GM21786 (cell line): ENCODE data around the gene RERE.
"Not testable (repeated sequence)": the region's sequence is repeated elsewhere in the genome, so short reads cannot be mapped to it uniquely, and the experiment has no call there.

Experiments used
- ATAC-seq: cut with Tn5 transposase; IDR thresholded peaks from one replicate; pipeline ENCODE4 v1.9.1; 2021; ENCODE audit not compliant: unreplicated experiment

RERE gene

DNA sequence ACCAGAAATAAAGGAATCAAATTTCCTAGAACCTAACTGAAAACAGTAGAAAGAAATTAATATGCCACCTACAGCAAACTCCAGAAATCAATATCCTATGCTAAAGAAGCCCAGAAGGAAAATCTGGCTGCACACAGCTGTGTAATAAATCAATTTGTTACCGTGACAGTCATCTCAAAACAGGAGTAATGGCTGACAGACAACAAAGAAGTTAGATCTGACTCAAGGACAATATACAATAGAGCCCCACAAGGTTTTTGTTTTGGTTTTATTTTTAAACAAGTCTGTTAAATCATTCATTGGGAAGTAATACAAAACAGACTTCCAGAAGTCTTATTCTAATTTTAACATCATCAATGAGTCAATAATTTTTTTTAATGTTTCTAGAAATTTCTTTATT, 168.4 kb downstream of the RERE start:
- peak; percentile 59 for ATAC-seq

GRCh38 chr1:8646996-8647395, 170.4 kb downstream of the RERE start:
- no peak for ATAC-seq

- ATAC-seq = no peak
These were observed 171.3 kb downstream of the RERE start for GRCh38 chr1:8646189-8646588.

DNA sequence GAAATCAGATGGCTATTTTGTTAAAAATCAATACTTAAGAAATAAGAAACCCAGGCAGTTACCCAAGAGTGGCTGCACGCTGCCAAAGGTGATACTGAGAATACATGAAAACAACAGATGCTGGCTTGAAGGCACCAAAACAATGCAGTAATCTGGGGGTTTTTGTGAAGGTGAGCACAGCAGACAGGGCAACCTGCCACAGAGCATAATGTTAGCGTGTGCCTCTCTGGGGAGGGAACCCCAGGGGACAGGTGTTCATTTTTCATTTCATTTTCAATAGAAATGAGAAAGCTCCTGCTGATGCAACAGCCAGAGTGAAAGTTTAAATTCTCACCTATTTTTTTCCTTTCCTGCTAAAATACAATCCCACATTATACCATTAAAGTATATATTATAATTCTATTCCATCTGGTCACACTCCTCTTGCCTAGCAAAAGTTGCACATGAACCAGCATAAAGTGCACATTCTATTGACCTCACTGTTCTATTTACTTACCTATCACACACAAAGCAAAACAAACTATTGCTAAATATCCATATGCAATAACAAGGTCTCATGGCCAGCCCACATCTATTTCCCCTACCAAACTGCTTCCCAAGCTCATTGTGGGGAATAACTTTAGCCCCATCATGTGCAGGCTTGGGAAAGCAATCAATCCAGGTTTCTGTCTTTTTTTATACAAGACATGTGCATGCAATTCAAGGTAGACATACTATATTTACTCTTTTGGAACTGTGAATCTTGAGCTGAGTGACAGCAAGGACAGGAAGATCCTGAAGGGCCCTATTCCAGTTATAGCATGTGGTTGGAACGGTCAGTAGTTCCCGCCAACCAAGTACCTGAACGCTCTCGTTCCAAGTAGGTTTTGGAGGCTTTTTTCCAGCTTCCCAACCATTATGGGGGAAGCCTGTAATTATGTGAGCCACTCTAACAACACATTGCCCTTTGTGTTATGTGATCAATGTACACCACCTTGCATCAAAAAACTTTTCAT, 173.6 kb downstream of the RERE start:
- ATAC-seq = peak; percentile 92

DNA sequence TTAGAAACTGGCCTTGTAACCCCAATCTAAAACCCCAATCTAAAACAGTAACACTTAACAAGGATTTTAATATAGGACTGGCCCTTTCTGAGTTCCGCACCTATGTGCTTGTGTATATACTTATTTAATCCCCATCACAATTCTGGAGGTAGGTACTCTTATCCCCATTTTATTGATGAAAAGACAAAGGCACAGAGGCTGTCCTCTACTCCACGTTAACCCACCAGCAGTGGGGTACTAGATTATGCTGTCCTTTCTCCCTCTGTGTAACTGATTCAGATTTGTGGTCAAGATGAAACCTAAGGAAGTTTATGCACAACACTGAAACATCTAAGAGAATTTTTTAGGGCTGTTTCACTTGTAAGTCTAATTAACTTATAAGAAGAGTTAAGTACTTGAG, 175.3 kb downstream of the RERE start:
- no peak for ATAC-seq

DNA sequence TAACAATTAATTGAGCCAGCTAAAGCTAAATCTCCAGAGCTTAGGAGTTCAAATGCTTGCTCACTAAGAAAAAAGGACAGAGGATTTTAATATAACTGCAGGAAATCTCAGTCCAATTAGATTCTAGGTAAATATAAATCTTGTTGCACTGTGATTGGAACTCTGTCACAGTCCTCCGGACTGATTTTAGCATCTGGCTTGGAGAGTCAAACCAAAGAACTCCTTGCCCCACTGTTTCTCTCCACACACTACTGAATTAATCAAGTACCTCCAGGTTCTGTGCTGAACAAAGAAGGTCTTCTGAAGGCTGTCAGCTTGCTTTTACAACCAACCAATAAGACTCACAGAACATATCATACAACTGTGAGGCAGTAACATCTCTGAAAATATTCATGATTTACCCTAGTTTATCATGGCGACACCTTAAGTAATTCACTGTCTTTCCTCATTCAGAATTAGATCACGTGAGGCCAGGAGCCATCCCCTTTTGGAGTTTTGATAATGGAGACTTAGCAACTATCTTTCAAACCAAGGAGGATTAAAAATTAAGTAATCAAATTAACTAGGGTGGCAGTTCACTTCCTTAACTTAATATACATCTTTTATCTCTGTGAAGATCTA, 176.0 kb downstream of the RERE start:
- no peak for ATAC-seq

GRCh38 chr1:8640950-8641349, 176.5 kb downstream of the RERE start:
- no peak for ATAC-seq

DNA sequence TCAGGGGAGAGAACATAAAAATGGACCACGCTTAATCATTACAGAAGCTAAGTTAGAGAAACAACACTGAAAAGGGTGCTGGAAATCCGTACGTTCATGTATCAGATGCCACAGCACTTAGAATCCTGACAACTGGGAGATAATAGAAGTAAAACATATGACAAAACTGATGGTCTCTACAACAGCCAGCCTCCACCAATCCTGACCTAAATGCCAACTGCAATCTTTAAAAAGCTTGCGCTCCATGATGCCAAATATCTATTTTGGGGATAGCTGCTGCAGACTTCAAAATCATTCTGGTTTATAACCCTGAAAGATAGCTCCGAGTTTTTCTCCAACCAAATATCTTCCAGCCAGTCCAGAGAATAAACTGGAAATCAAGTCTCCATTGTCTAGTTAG, 178.3 kb downstream of the RERE start:
- ATAC-seq = no peak

GRCh38 chr1:8633741-8634501, 183.5 kb downstream of the RERE start:
- no peak for ATAC-seq

DNA sequence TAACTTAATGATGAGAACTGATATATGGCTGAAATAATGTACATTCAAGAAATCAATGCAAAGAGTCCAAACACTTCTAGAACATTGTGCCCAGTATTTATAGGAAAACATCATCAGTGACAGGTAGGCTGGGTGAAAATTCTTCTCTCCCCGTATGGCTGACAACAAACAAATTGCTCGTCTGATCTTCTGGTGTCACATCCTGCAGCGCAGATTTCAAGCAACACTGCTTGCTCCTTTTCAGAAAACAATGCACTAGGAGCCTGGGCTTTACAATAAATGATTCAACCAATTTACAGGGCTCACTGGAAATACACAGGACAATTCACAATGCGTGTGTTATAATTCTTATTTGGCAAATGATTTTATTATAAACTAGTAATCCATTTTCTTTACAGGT, 185.3 kb downstream of the RERE start:
- ATAC-seq = no peak

DNA sequence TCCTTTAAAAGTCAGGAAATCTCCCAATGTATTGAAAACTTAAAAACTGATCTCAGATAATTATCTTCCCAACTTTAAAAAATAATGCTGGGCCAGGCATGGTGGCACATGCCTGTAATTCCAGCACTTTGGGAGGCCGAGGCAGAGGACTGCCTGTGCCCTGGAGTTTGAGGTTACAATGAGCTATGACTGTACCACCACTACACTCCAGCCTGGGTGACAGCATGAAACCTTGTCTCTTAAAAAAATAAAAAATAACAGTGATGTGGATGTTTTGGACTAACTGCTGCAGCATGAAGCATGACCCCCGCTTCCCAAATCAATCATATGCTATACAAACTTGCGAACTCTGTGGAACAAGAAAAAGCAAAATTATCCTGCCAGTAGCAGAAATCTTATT, 186.3 kb downstream of the RERE start:
- ATAC-seq = no peak

DNA sequence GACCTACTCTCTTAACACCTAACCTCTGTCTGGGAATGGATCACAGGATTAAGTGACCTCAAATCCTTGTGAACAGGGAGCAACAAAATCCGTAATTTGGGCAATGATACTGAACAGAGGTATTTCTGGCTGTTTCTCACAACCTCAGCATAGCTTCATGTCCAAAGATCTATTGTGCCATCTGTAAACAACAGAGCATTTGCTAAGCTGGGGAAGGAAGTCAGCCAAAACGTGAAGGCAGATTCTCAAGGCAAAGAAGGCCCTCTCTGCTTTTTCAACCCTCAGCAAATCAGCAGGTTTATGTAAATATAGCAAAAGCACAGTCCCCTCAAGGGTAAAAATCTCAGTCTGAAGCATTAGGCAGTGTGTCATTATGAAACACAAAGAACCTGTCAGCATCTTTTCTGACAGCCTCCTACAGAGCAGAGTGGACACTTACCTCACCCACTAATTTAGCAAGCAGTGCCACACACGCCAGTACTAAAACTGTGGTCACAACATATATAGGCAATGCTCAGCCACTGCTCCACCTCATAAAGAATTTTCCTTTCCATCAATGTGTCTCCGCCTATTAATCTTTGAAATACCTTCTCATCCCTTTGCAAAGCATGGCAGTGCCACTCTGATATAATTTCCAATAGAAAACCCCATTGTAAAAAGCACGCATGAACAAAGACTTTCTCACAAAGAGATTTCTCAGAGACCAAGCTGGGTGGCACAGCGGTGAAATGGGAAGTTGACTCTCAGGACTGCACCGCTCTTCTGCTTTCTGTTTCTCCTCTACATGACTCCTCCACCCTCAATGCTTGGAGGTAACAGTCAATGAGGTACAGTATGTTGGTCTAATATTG, 188.0 kb downstream of the RERE start:
- ATAC-seq = peak; percentile 77

DNA sequence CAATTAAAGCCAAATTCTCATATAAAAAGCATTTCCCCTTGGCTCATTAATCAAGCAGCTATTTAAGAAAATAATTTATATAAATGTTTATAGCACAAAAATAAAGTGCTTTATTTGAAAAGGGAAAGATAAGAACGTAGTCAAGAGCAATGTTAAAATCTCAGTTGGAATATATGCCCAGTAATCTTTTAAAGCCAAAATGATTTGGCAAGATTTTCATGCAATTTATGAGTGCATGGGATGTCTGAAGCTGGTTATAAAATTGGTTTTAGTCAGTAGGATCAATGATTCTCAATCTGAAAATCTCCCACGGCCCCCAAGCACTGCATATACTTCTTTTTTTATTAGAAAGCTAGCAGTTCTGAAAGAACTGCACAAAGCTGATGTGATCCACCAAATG, 188.8 kb downstream of the RERE start:
- ATAC-seq = no peak

- no peak for ATAC-seq
These were observed 189.7 kb downstream of the RERE start for GRCh38 chr1:8627728-8628127.

DNA sequence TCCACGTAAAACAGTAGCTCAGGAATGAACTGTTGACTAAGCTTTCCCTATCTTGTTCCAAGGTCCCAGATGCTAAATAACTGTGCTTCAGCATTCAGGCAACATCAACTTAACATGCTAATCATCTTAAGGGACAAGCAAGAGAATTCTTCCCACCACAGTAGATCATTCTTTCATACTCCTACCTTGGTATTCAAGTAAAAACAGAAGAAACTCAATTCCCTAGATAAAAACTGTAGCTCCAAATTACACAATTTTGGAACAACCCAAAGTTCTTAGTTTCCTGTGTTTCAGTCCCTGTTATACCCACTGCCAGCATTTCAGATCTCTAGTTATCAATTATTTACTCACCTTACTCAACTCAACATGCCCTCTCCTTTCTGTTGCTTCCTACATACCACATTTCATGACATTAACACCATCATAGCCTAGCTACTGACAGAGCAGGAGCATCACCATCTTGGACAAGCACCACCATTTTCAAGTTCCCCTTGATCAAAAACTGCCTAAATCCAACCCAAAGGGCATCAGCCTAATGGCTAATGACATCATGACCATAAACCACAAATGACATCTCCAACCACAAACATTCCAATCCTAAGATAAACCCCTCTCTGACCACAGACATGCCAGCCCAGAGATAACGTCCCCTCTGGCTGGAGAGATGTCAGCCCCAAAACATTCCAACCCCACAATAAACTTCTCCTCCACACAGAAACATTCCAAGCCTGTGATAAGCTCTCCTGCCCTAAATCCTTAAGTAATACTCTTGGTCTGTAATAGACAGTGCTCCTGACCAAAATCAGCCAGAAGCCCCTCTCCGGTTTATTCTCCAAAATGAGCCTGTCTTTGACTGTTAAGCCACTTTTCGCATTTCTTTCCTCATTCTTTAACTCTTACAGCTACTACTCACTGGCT, 191.2 kb downstream of the RERE start:
- no peak for ATAC-seq

DNA sequence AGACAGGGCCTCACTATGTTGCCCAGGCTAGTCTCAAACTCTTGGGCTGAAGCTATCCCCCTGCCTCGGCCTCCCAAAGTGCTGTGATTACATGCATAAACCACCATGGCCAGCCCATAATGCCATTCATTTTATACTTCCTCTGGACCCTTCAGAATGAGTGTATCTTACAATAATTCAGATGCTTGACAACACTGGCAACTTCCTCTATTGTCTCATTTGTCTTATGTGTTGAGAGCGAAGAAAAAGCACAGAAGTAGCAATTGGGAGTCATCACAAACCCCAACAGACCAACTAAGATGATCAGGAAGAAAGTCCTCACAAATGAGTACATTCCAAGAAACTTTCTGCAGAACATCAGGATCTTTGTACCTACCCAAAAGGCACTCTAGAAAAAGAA, 191.9 kb downstream of the RERE start:
- ATAC-seq = no peak

DNA sequence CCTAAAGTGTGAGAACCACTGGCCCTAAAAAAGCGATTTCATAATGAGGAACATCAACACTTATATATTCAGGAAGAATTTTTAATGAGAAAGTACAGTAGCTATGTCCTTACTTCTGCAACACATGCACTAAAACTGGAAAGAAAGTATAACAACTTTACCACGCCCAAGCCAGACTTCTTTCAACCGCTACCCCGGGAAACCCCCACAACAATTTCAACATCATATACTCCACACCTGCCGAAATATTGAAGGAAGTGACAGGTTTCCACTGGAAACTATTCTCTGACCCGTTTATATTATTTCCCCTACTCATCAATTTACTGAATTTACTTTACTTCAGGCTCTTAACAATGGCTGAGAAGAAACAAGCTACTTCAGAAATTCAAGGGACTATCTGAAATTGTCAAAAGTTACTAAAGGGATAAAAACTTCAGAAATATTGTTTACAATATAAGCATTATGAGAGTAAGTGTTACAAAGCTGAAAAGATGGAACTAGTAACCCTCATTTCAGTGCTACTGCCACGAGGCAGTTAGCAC, 193.7 kb downstream of the RERE start:
- ATAC-seq = not testable (repeated sequence)

DNA sequence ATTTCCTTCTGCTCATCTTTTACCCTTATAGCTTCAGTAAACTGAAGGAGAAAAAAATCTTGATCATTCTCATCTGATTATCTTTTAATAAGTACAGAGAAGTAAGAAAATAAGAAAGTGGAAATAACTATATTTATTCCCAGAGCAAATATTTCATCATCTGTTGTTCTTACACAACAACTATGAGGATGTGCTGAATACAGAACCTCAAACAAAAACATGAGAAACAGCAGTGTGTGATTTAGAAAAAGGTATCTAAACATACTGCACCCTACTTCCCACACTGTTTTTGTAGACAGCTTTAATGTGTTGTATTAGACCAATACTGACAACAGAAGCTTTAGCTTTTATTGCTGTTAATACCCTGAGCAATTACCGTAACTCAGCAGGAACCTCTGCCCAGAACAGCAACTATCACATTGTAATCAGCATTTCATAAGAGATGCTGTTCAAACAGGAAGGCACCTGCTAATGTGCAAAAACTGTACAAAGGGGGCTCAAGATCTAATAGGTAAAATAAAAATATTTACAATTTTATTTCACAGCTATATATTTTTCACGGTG, 195.6 kb downstream of the RERE start:
- not testable (repeated sequence) for ATAC-seq

- ATAC-seq = not testable (repeated sequence)
These were observed 196.3 kb downstream of the RERE start for GRCh38 chr1:8621034-8621582.
